ENCODE results near the gene SMCHD1. TPM values are rescaled to one million over a fixed set of nuclear protein-coding genes. Genes with fewer than 3 reads are reported as not detected.
"Not testable (repeated sequence)": the region's sequence is repeated elsewhere in the genome, so short reads cannot be mapped to it uniquely, and the experiment has no call there.

SMCHD1 gene
- total and polyA plus RNA-seq, 2 experiments from 2014 or later: 13.0 to 63.9 TPM

- Histone ChIP-seq H4K20me1 (ENCODE audit: insufficient read depth, poor library complexity, severe bottlenecking) (no peaks in the 10 kb centered on the region), H3K36me3 (replicated peaks; ENCODE audit: insufficient read depth, low read depth) (no peaks in the 10 kb centered on the region), H3K79me2 (no peaks in the 10 kb centered on the region), H3K4me1 (ENCODE audit: insufficient read depth) (no peaks in the 10 kb centered on the region), H3K9me3 (ENCODE audit: low read depth) (no peaks in the 10 kb centered on the region), H3K4me3 (no peak overlapping the region), H3K27ac (no peak overlapping the region), H2AFZ (no peak overlapping the region), H3K27me3 (no peaks in the 10 kb centered on the region), H3K4me2 (no peak overlapping the region), H3K9me2 (replicated peaks; ENCODE audit: insufficient read depth) (no peaks in the 10 kb centered on the region)
- WGBS (ENCODE audit: low lambda C conversion rate, missing lambda C conversion rate): 94% methylated on average over 9 of the region's 9 CpGs
- no peak for DNase-seq (ENCODE audit: low spot score)
- no peak for TF ChIP-seq EZH2phosphoT487 (IDR thresholded peaks at IDR 0.05; ENCODE audit: low read depth, severe bottlenecking, unreplicated experiment)
These were observed 138.6 kb downstream of the SMCHD1 start for GRCh38 chr18:2794159-2794558.

DNA sequence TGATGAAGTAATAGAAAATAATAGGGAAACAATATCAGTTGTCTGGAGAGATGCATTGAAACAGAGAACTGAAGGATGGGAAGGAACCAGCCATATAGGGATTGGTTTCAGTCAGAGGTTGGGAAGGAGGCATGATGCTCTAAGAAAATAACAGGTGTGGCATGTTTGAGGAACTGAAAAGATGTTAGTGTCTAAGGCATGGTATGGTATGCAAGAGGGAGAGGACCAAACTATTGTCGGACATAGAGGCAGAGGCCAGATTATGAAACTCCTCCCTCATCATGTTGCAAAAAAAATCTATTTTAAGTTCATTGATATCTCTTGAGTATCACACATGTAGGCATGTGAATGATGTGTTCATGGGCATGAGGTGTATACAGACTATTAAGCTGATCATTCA is 142.4 kb downstream of the SMCHD1 start:
- Histone ChIP-seq H3K27ac (no peak overlapping the region), H3K27me3 (no peaks in the 10 kb centered on the region), H3K4me3 (no peak overlapping the region), H2AFZ (no peak overlapping the region), H3K4me1 (ENCODE audit: insufficient read depth) (no peaks in the 10 kb centered on the region), H3K79me2 (no peaks in the 10 kb centered on the region), H3K9me3 (ENCODE audit: low read depth) (no peaks in the 10 kb centered on the region), H4K20me1 (ENCODE audit: insufficient read depth, poor library complexity, severe bottlenecking) (no peaks in the 10 kb centered on the region), H3K4me2 (no peak overlapping the region), H3K36me3 (replicated peaks; ENCODE audit: insufficient read depth, low read depth) (no peaks in the 10 kb centered on the region), H3K9me2 (replicated peaks; ENCODE audit: insufficient read depth) (no peaks in the 10 kb centered on the region)
- 100% methylated on average over 1 of the region's 1 CpG for WGBS (ENCODE audit: low lambda C conversion rate, missing lambda C conversion rate)
- no peak for TF ChIP-seq EZH2phosphoT487 (IDR thresholded peaks at IDR 0.05; ENCODE audit: low read depth, severe bottlenecking, unreplicated experiment)
- no peak for TF ChIP-seq CTCF (IDR thresholded peaks at IDR 0.05; ENCODE audit: poor library complexity)
- TF ChIP-seq EZH2 (IDR thresholded peaks at IDR 0.05; ENCODE audit: borderline replicate concordance): no peak
- DNase-seq (ENCODE audit: low spot score): no peak

- H3K79me2 ChIP-seq: no peaks in the 10 kb centered on the region
- WGBS (ENCODE audit: low lambda C conversion rate, missing lambda C conversion rate): 85% methylated on average over 2 of the region's 2 CpGs
- DNase-seq (ENCODE audit: low spot score): no peak
- no peaks in the 10 kb centered on the region for H3K4me1 ChIP-seq (ENCODE audit: insufficient read depth)
- no peak overlapping the region for H3K4me2 ChIP-seq
- H3K9me2 ChIP-seq (replicated peaks; ENCODE audit: insufficient read depth): no peaks in the 10 kb centered on the region
- no peaks in the 10 kb centered on the region for H3K9me3 ChIP-seq (ENCODE audit: low read depth)
- no peak overlapping the region for H2AFZ ChIP-seq
- H3K27ac ChIP-seq: no peak overlapping the region
- TF ChIP-seq EZH2 (IDR thresholded peaks at IDR 0.05; ENCODE audit: borderline replicate concordance) (no peak), CTCF (IDR thresholded peaks at IDR 0.05; ENCODE audit: poor library complexity) (no peak), EZH2phosphoT487 (IDR thresholded peaks at IDR 0.05; ENCODE audit: low read depth, severe bottlenecking, unreplicated experiment) (no peak)
- no peaks in the 10 kb centered on the region for H3K27me3 ChIP-seq
- no peaks in the 10 kb centered on the region for H4K20me1 ChIP-seq (ENCODE audit: insufficient read depth, poor library complexity, severe bottlenecking)
- no peak overlapping the region for H3K4me3 ChIP-seq
- no peaks in the 10 kb centered on the region for H3K36me3 ChIP-seq (replicated peaks; ENCODE audit: insufficient read depth, low read depth)
These were observed 143.8 kb downstream of the SMCHD1 start for GRCh38 chr18:2799369-2799768.

DNA sequence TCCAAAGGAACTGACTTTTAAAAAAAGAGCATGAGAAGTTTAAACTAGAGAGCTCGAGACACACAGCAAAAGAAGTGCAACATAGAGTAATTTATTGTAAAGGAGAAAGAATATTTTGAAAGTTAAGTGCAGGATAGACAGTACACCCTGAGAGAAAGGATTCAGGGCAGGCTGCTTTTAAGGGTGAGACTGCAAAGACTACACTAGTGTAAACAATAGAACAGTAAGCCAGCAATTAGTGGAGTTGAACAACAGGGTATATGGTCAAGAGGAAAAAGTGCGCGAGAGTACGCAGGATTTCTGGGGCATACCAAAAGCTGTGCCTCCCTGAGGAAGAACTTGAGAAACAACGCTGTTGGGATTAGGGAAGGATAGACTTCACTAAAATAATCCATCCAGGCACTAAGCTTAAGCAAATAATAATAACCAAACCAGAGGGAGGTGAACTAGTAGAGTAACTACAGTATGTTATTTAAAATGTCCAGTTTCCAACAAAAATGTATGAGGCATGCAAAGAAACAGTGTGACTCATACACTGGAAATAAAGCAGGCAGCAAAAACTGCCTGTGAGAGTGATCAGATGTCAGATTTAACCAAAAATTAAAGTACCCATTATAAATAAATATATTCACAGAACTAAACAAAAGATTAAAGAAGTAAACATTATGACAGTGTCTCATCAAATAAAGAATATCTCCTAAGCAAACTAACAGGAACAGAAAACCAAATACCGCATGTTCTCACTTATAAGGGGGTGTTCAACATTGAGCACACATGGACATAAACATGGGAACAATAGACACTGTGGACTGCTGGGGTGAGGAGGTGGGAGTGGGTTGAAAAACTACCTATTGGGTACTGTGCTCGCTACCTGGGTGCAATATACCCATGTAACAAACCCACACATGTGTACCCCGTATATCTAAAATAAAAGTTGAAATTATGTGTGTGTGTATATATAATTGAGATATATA is 150.7 kb downstream of the SMCHD1 start:
- Histone ChIP-seq H3K79me2 (no peaks in the 10 kb centered on the region), H3K4me2 (no peak overlapping the region), H3K27me3 (no peaks in the 10 kb centered on the region), H4K20me1 (ENCODE audit: insufficient read depth, poor library complexity, severe bottlenecking) (no peaks in the 10 kb centered on the region), H3K4me1 (ENCODE audit: insufficient read depth) (no peaks in the 10 kb centered on the region), H3K36me3 (replicated peaks; ENCODE audit: insufficient read depth, low read depth) (no peaks in the 10 kb centered on the region), H3K4me3 (no peak overlapping the region), H3K9me2 (replicated peaks; ENCODE audit: insufficient read depth) (no peaks in the 10 kb centered on the region), H3K27ac (peak overlapping the region; percentile 13), H2AFZ (no peak overlapping the region), H3K9me3 (ENCODE audit: low read depth) (no peaks in the 10 kb centered on the region)
- WGBS (ENCODE audit: low lambda C conversion rate, missing lambda C conversion rate): 82% methylated on average over 8 of the region's 8 CpGs
- DNase-seq (ENCODE audit: low spot score): no peak
- TF ChIP-seq CTCF (IDR thresholded peaks at IDR 0.05; ENCODE audit: poor library complexity): no peak
- no peak for TF ChIP-seq EZH2 (IDR thresholded peaks at IDR 0.05; ENCODE audit: borderline replicate concordance)
- no peak for TF ChIP-seq EZH2phosphoT487 (IDR thresholded peaks at IDR 0.05; ENCODE audit: low read depth, severe bottlenecking, unreplicated experiment)

DNA sequence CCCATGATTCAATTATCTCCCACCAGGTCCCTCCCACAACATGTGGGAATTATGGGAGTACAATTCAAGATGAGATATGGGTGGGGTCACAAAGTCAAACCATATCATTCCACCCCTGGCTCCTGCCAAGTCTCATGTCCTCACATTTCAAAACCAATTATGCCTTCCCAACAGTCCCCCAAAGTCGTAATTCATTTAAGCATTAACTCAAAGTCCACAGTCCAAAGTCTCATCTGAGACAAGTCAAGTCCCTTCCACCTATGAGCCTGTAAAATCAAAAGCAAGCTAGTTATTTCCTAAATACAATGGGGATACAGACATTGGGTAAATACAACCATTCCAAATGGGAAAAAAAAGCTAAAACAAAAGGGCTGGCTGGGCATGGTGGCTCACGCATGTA is 153.1 kb downstream of the SMCHD1 start:
- H3K79me2 ChIP-seq, H3K4me3 ChIP-seq: not testable (repeated sequence)
- 80% methylated on average over 2 of the region's 2 CpGs for WGBS (ENCODE audit: low lambda C conversion rate, missing lambda C conversion rate)

More for the DNA sequence above, 153.1 kb downstream of the SMCHD1 start:
- not testable (repeated sequence) for H3K9me3 ChIP-seq (ENCODE audit: low read depth); H3K27me3 ChIP-seq; H4K20me1 ChIP-seq (ENCODE audit: insufficient read depth, poor library complexity, severe bottlenecking); H2AFZ ChIP-seq; H3K27ac ChIP-seq; H3K4me1 ChIP-seq (ENCODE audit: insufficient read depth); H3K9me2 ChIP-seq (replicated peaks; ENCODE audit: insufficient read depth); H3K4me2 ChIP-seq; H3K36me3 ChIP-seq (replicated peaks; ENCODE audit: insufficient read depth, low read depth); DNase-seq (ENCODE audit: low spot score)

All from hepatocyte (in vitro differentiated cells).